ENCODE data around the gene CNTN6.

DNA sequence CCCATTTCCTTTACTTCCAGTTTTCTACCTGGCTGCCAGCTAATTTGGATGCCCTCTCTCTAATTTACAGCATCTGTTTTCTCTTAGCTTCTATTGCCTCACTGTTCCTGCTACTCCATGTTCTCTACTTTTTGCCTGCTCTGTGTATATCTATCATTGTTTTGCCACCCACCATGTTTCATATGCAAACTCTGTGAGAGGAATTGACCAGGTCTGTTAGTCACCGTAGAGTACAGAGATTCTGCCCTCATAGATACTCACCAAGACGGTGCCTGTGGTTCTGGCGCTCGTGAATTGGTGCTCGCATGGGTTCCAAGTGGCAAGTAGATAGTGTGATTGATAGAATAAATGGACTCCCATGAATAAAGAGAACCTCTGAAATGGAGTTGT is 288.8 kb downstream of the CNTN6 start:
- TF ChIP-seq, protein P1, sequence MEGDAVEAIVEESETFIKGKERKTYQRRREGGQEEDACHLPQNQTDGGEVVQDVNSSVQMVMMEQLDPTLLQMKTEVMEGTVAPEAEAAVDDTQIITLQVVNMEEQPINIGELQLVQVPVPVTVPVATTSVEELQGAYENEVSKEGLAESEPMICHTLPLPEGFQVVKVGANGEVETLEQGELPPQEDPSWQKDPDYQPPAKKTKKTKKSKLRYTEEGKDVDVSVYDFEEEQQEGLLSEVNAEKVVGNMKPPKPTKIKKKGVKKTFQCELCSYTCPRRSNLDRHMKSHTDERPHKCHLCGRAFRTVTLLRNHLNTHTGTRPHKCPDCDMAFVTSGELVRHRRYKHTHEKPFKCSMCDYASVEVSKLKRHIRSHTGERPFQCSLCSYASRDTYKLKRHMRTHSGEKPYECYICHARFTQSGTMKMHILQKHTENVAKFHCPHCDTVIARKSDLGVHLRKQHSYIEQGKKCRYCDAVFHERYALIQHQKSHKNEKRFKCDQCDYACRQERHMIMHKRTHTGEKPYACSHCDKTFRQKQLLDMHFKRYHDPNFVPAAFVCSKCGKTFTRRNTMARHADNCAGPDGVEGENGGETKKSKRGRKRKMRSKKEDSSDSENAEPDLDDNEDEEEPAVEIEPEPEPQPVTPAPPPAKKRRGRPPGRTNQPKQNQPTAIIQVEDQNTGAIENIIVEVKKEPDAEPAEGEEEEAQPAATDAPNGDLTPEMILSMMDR (IDR thresholded peaks at IDR 0.05) = no peak
- no peak for TF ChIP-seq EZH2 (IDR thresholded peaks at IDR 0.05; ENCODE audit: borderline replicate concordance, insufficient read depth, low read depth, low read length, poor library complexity, severe bottlenecking)
